OCI-LY7 (cell line): ENCODE measurements around the gene DCHS1. TPM values are rescaled to one million over a fixed set of nuclear protein-coding genes. Genes with fewer than 3 reads are reported as not detected.

Source experiments
- BruUV-seq: library from RNA; stranded (reverse); fragments of 400-500 nt; replicated peaks from 2 replicates; lab custom pipeline; 2021; lab: Mats Ljungman, UMichigan
- CTCF ChIA-PET: fragments of 300-600 bp; sonication (Branson Sonifier 250); formaldehyde crosslinking; loops from one replicate; lab custom pipeline; 2022; ENCODE audit warnings: antibody characterized with exemption; ENCODE audit not compliant: unreplicated experiment; lab: Charles Lee
- POLR2A ChIA-PET: fragments of 300-600 bp; sonication (Branson Sonifier 250); formaldehyde crosslinking; loops from one replicate; lab custom pipeline; 2022; ENCODE audit warnings: antibody characterized with exemption; lab: Charles Lee
- DNase-seq: peaks from one replicate; pipeline ENCODE4 v3.0.0-alpha.2; 2015; ENCODE audit warnings: low spot score
- H2AFZ ChIP-seq: fragments of 200-600 bp; sonication (generic), shearing (Covaris generic); 2 replicates; pipeline ENCODE4 v1.6.1; 2014; ENCODE audit warnings: mild to moderate bottlenecking, antibody characterized with exemption, low read length, moderate library complexity
- H3K27ac ChIP-seq: fragments of 200-600 bp; sonication (generic); 2 replicates; pipeline ENCODE4 v1.5.1; 2014; ENCODE audit warnings: mixed run types, low read depth, mild to moderate bottlenecking, moderate library complexity, low read length, inconsistent platforms; ENCODE audit not compliant: poor library complexity, severe bottlenecking
- H3K36me3 ChIP-seq: fragments of 200-600 bp; sonication (generic); 2 replicates; pipeline ENCODE4 v1.6.1; 2014; ENCODE audit warnings: mild to moderate bottlenecking, antibody characterized with exemption, low read length, moderate library complexity, mixed read lengths; ENCODE audit not compliant: insufficient read depth
- H3K4me1 ChIP-seq: fragments of 200-600 bp; sonication (generic); 2 replicates; pipeline ENCODE4 v1.5.1; 2014; ENCODE audit warnings: mild to moderate bottlenecking, low read length; ENCODE audit not compliant: insufficient read depth, poor library complexity, severe bottlenecking
- H3K4me2 ChIP-seq: fragments of 200-600 bp; sonication (generic); 2 replicates; pipeline ENCODE4 v1.6.1; 2014; ENCODE audit warnings: mild to moderate bottlenecking, low read length
- H3K4me3 ChIP-seq: fragments of 200-600 bp; sonication (generic); 2 replicates; pipeline ENCODE4 v1.5.1; 2014; ENCODE audit warnings: mild to moderate bottlenecking, low read depth, low read length; ENCODE audit not compliant: poor library complexity, severe bottlenecking
- H3K79me2 ChIP-seq: fragments of 200-600 bp; sonication (generic); 2 replicates; pipeline ENCODE4 v1.6.1; 2016; ENCODE audit warnings: low read depth, mild to moderate bottlenecking, low read length, moderate library complexity, mixed read lengths; ENCODE audit not compliant: insufficient read depth
- H3K9me2 ChIP-seq: fragments of 200-600 bp; sonication (generic); 2 replicates; pipeline ENCODE4 v1.6.1; 2016; ENCODE audit warnings: mild to moderate bottlenecking, low read length, mixed read lengths; ENCODE audit not compliant: insufficient read depth
- H3K9me3 ChIP-seq: fragments of 200-600 bp; sonication (generic); 2 replicates; pipeline ENCODE4 v1.6.1; 2014; ENCODE audit warnings: mild to moderate bottlenecking, mixed run types, low read length, mixed read lengths
- H4K20me1 ChIP-seq: fragments of 200-600 bp; sonication (generic); 2 replicates; pipeline ENCODE4 v1.6.1; 2014; ENCODE audit warnings: mild to moderate bottlenecking, antibody characterized with exemption, low read length, moderate library complexity, mixed read lengths; ENCODE audit not compliant: insufficient read depth
- EZH2phosphoT487 ChIP-seq: fragments of 200-600 bp; sonication (generic); IDR thresholded peaks from 2 replicates; pipeline ENCODE4 v1.6.1; 2018; ENCODE audit warnings: low read depth, borderline replicate concordance, mild to moderate bottlenecking, mixed run types, antibody characterized with exemption, low read length, moderate library complexity, mixed read lengths
- intact Hi-C: fragments of 100-400 bp; cut with micrococcal nuclease; formaldehyde crosslinking; loops from one replicate; pipeline ENCODE4 v1.10.0; 2022; ENCODE audit not compliant: unreplicated experiment
- total RNA-seq, 2 experiments: library from RNA; depleted of rRNA in 1 of 2; stranded (reverse); fragments of >200 nt in 1 of 2; shearing (Covaris generic) in 1 of 2; gene quantifications; 2 replicates each; pipeline ENCODE4 v1.2.3, GENCODE V29; 2014 to 2022
- TF ChIP-seq, protein P1 (sequence below): fragments of 200-600 bp; sonication (generic); conservative IDR thresholded peaks from 2 replicates; pipeline ENCODE4 v1.5.1; 2014; ENCODE audit warnings: mild to moderate bottlenecking, antibody characterized with exemption, low read length, moderate library complexity, mixed read lengths

The DCHS1 gene
- total RNA-seq, 2 experiments from 2014 or later: 0.67 to 1.1 TPM

- no peaks in the 10 kb centered on the region for H3K9me2 ChIP-seq
- ChIA-PET CTCF (interaction anchor here (0.5 to 1.1 kb wide), 9 partner anchors 8 to 226 kb away, joined by 3 to 7 read pairs (median 3); partner anchors contain the start of gene MRPL17), POLR2A (interaction anchor here (0.6 to 2.1 kb wide), 11 partner anchors 8 to 1263 kb away, joined by 3 to 19 read pairs (median 3); partner anchors contain the start of genes MRPL17, TAF10 and TPP1)
- H3K79me2 ChIP-seq: peaks cover 58% of the 10 kb centered on the region
- no peak for TF ChIP-seq EZH2phosphoT487
- TF ChIP-seq, protein P1, sequence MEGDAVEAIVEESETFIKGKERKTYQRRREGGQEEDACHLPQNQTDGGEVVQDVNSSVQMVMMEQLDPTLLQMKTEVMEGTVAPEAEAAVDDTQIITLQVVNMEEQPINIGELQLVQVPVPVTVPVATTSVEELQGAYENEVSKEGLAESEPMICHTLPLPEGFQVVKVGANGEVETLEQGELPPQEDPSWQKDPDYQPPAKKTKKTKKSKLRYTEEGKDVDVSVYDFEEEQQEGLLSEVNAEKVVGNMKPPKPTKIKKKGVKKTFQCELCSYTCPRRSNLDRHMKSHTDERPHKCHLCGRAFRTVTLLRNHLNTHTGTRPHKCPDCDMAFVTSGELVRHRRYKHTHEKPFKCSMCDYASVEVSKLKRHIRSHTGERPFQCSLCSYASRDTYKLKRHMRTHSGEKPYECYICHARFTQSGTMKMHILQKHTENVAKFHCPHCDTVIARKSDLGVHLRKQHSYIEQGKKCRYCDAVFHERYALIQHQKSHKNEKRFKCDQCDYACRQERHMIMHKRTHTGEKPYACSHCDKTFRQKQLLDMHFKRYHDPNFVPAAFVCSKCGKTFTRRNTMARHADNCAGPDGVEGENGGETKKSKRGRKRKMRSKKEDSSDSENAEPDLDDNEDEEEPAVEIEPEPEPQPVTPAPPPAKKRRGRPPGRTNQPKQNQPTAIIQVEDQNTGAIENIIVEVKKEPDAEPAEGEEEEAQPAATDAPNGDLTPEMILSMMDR: no peak
- DNase-seq: no peak
- peak overlapping the region; percentile 83; the same call in 1 of the 2 replicates for H2AFZ ChIP-seq
- TSS peak; percentile 45 for BruUV-seq
- peaks cover 58% of the 10 kb centered on the region for H3K36me3 ChIP-seq
- H3K4me3 ChIP-seq: peak overlapping the region; percentile 91
- H4K20me1 ChIP-seq: peaks cover 16% of the 10 kb centered on the region
- H3K4me1 ChIP-seq: peaks cover 47% of the 10 kb centered on the region
- peak overlapping the region; percentile 86 for H3K4me2 ChIP-seq
- intact Hi-C loops: loop anchor here (1.0 to 5.0 kb wide), 3 partner anchors 79 to 323 kb away; partner anchors contain the start of genes ARFIP2, MRPL17, TIMM10B and ZNF215
- H3K27ac ChIP-seq: peak overlapping the region; percentile 67
- no peaks in the 10 kb centered on the region for H3K9me3 ChIP-seq
These were observed 50.8 kb downstream of the DCHS1 start for GRCh38 chr11:6604790-6605189.

DNA sequence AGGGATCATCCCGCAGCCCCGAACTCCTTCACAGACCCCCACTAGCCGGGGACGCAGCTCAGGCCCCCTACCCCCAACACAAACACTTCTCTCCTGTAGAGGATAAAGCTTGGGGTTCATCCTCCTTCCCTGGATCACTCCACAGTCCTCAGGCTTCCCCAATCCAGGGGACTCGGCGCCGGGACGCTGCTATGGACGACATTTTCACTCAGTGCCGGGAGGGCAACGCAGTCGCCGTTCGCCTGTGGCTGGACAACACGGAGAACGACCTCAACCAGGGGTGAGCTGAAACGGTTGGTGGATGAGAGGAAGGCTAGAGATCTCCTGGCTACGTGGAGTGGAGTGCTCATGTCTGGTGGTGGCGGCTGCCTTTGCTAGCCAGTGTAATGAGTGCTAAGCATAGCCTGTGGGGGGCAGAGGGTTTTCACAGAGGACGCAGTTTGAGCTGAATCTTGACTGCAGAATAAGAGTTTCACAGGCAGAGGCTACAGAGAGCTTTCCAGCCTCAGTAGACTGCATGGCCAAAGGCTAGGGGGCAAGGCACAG is 51.5 kb downstream of the DCHS1 start:
- no TSS peak for BruUV-seq
- Histone ChIP-seq H3K79me2 (peaks cover 58% of the 10 kb centered on the region), H4K20me1 (peaks cover 16% of the 10 kb centered on the region), H3K27ac (peak overlapping the region; percentile 67), H3K36me3 (peaks cover 58% of the 10 kb centered on the region), H3K9me3 (no peaks in the 10 kb centered on the region), H3K4me2 (peak overlapping the region; percentile 86), H3K9me2 (no peaks in the 10 kb centered on the region), H3K4me1 (peaks cover 47% of the 10 kb centered on the region), H3K4me3 (peak overlapping the region; percentile 91), H2AFZ (peak overlapping the region; percentile 83)
- ChIA-PET POLR2A (interaction anchor here (0.6 to 2.1 kb wide), 10 partner anchors 8 to 904 kb away, joined by 3 to 19 read pairs (median 4); partner anchors contain the start of genes MRPL17, TAF10 and TPP1), CTCF (interaction anchor here (0.5 to 1.1 kb wide), 9 partner anchors 8 to 225 kb away, joined by 3 to 7 read pairs (median 3); partner anchors contain the start of gene MRPL17)
- intact Hi-C loops: loop anchor here (1.0 to 5.0 kb wide), 3 partner anchors 79 to 323 kb away; partner anchors contain the start of genes ARFIP2, MRPL17, TIMM10B and ZNF215
- TF ChIP-seq, protein P1: peak; percentile 66
- TF ChIP-seq EZH2phosphoT487: no peak
- DNase-seq: peak; percentile 84
